K562 (cell line): ENCODE results near the gene ZC3H6. TPM values are rescaled to one million over a fixed set of nuclear protein-coding genes. Genes with fewer than 3 reads are reported as not detected.
A peak's percentile ranks its signal among the peaks of the same experiment; 100 is the strongest.

ENCODE experiments used
- ARID1B ChIP-seq: fragments of 450-650 bp; IDR thresholded peaks from 2 replicates; pipeline ENCODE4 v1.6.1; 2016; ENCODE audit warnings: antibody characterized with exemption, mild to moderate bottlenecking, inconsistent platforms
- BRD4 ChIP-seq: fragments of 200-600 bp; sonication (generic); IDR thresholded peaks from 2 replicates; pipeline ENCODE4 v1.6.1; 2017; ENCODE audit warnings: inconsistent platforms
- CBX8 ChIP-seq: fragments of 200-600 bp; sonication (generic); IDR thresholded peaks from 2 replicates; pipeline ENCODE4 v1.6.1; 2012; ENCODE audit warnings: borderline replicate concordance, mixed run types, low read depth, mild to moderate bottlenecking, moderate library complexity, mixed read lengths, low read length, control low read depth, inconsistent platforms; ENCODE audit not compliant: poor library complexity, severe bottlenecking; ENCODE audit errors: extremely low read depth
- DPF2 ChIP-seq: fragments of 450-650 bp; IDR thresholded peaks from 2 replicates; pipeline ENCODE4 v1.6.1; 2016
- FOXK1 ChIP-seq: sonication (generic); formaldehyde crosslinking; IDR thresholded peaks from 2 replicates; pipeline ENCODE4 v1.8.0; 2022; ENCODE audit warnings: missing genetic modification reagents, mild to moderate bottlenecking, borderline replicate concordance
- FOXK2 ChIP-seq, 2 experiments: fragments of 450-650 bp; IDR thresholded peaks in 1 of 2; conservative IDR thresholded peaks in 1 of 2; 2 replicates each; pipeline ENCODE4 v1.6.1; 2016; ENCODE audit warnings: low read depth in 2 of 2, mild to moderate bottlenecking in 1 of 2
- GATAD2B ChIP-seq: fragments of 450-650 bp; IDR thresholded peaks from 2 replicates; pipeline ENCODE4 v1.6.1; 2017; ENCODE audit warnings: mild to moderate bottlenecking, borderline replicate concordance
- HEY1 ChIP-seq: fragments of 250-450 bp; sonication (Bioruptor Pico); IDR thresholded peaks from 2 replicates; pipeline ENCODE4 v1.5.0; 2020; ENCODE audit warnings: mild to moderate bottlenecking, moderate library complexity, borderline replicate concordance
- MTA1 ChIP-seq: fragments of 450-650 bp; IDR thresholded peaks from 2 replicates; pipeline ENCODE4 v1.6.1; 2017; ENCODE audit warnings: borderline replicate concordance
- POLR3A ChIP-seq: IDR thresholded peaks from 2 replicates; pipeline ENCODE4 v1.6.1; 2011; ENCODE audit warnings: borderline replicate concordance, mild to moderate bottlenecking, moderate library complexity; ENCODE audit not compliant: insufficient read length, insufficient read depth; ENCODE audit errors: extremely low read depth
- RCOR1 ChIP-seq, 2 experiments: IDR thresholded peaks; 2 replicates each; pipeline ENCODE4 v1.6.1; 2012; ENCODE audit warnings: low read depth in 2 of 2, low read length in 2 of 2, borderline replicate concordance in 1 of 2, improper control_type of control experiment in 1 of 2
- SIN3B ChIP-seq: fragments of 450-650 bp; IDR thresholded peaks from 2 replicates; pipeline ENCODE4 v1.6.1; 2017; ENCODE audit warnings: low read depth, mild to moderate bottlenecking, moderate library complexity
- SNIP1 ChIP-seq: fragments of 450-650 bp; IDR thresholded peaks from 2 replicates; pipeline ENCODE4 v1.7.1; 2017; ENCODE audit warnings: low read depth, mild to moderate bottlenecking
- SREBF1 ChIP-seq: fragments of 150-350 bp; IDR thresholded peaks from 2 replicates; pipeline ENCODE4 v1.6.1; 2014; ENCODE audit warnings: antibody characterized with exemption, low read depth, low read length, borderline replicate concordance
- ZNF316 ChIP-seq: fragments of 450-650 bp; IDR thresholded peaks from 2 replicates; pipeline ENCODE4 v1.6.1; 2016
- ZNF431 ChIP-seq: sonication (generic); formaldehyde crosslinking; IDR thresholded peaks from 2 replicates; pipeline ENCODE4 v1.8.0; 2022; ENCODE audit warnings: mild to moderate bottlenecking, missing genetic modification reagents
- polyA plus RNA-seq, 8 experiments: library from polyadenylated mRNA; depleted of rRNA in 4 of 8; stranded (reverse) in 5 of 8; unstranded in 3 of 8; fragments of >200 nt; fragmentation: Nextera tagmentation in 2 of 8; fragmentation: Illumina TruSeq in 1 of 8; extraction: Ambion mirVana in 2 of 8; extraction: Trizol in 1 of 8; gene quantifications; 2 replicates each; pipeline versions ENCODE4 v1.2.1 to v1.2.3, GENCODE V29; 2011 to 2014; ENCODE audit warnings: inconsistent platforms in 1 of 8, missing spikeins in 1 of 8
- total RNA-seq, 7 experiments: library from RNA; depleted of rRNA in 6 of 7; stranded (reverse); fragments of >200 nt in 6 of 7; fragmentation: Illumina TruSeq in 2 of 7; extraction: Trizol in 2 of 7; gene quantifications; 2 replicates each; pipeline versions ENCODE4 v1.2.1 to v1.2.3, GENCODE V29; 2011 to 2021; ENCODE audit warnings: low replicate concordance in 1 of 7
- TF ChIP-seq, protein P1 (sequence below): fragments of 250-450 bp; sonication (Bioruptor Pico); IDR thresholded peaks from 2 replicates; pipeline ENCODE4 v1.8.0; 2022; ENCODE audit warnings: moderate library complexity, mild to moderate bottlenecking, inconsistent platforms
- TF ChIP-seq, protein P2 (sequence below), 2 experiments: fragments of 450-650 bp; formaldehyde crosslinking in 1 of 2; IDR thresholded peaks; 2 replicates each; pipeline versions ENCODE4 v1.4.0 to v1.6.1; 2014 to 2020; ENCODE audit warnings: mild to moderate bottlenecking in 2 of 2, borderline replicate concordance in 1 of 2, low read depth in 1 of 2

ZC3H6 gene
- total and polyA plus RNA-seq, 9 of the 15 experiments (the other 6 are each of a cell fraction or from before 2014, with no cell fraction given), result 0.45 to 1.9 (median 1.5) TPM

DNA sequence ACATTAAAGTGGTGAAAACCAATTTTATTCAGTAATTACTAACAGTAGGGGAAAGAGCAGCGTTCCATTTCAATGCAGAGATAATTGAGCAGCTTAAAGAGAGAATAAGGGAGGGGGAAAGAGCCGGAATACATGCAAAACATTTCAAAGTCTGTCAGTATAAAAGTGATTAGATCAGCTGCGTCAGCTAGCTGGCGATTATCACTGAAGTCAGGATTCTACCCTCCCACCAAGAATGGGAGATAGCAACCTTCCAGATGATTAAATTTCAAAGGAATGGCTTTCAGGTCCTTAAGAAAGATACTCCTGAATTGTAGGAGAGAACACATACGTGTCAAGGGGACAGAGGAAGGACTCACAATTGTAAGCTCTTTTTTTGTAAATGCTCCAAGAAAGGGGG, 2.7 kb upstream of the ZC3H6 start (continued):
- TF ChIP-seq, protein P1, sequence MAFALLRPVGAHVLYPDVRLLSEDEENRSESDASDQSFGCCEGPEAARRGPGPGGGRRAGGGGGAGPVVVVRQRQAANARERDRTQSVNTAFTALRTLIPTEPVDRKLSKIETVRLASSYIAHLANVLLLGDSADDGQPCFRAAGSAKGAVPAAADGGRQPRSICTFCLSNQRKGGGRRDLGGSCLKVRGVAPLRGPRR (CRISPR knock-in tag), result no peak
- TF ChIP-seq FOXK1 (CRISPR knock-in tag) (no peak), SNIP1 (no peak), SIN3B (no peak), HEY1 (CRISPR knock-in tag) (no peak), MTA1 (peak; percentile 51; the same call in 1 of the 2 replicates), BRD4 (no peak), DPF2 (peak; percentile 92), POLR3A (no peak), ARID1B (peak; percentile 90), FOXK2 (conservative IDR thresholded peaks at IDR 0.05 in 1 of 2, IDR thresholded peaks at IDR 0.05 in 1 of 2; ENCODE audit: low read depth in 2 of 2) (no peak), ZNF431 (CRISPR knock-in tag) (no peak), GATAD2B (peak; percentile 56; the same call in 1 of the 2 replicates), CBX8 (no peak), RCOR1 (IDR thresholded peaks at IDR 0.05; ENCODE audit: borderline replicate concordance in 1 of 2, low read depth in 2 of 2, low read length in 2 of 2) (peak in 1 of 2 experiments; percentile 81; a peak in 1 of 4 replicates), ZNF316 (peak; percentile 85), SREBF1 (no peak)
- TF ChIP-seq, protein P2, sequence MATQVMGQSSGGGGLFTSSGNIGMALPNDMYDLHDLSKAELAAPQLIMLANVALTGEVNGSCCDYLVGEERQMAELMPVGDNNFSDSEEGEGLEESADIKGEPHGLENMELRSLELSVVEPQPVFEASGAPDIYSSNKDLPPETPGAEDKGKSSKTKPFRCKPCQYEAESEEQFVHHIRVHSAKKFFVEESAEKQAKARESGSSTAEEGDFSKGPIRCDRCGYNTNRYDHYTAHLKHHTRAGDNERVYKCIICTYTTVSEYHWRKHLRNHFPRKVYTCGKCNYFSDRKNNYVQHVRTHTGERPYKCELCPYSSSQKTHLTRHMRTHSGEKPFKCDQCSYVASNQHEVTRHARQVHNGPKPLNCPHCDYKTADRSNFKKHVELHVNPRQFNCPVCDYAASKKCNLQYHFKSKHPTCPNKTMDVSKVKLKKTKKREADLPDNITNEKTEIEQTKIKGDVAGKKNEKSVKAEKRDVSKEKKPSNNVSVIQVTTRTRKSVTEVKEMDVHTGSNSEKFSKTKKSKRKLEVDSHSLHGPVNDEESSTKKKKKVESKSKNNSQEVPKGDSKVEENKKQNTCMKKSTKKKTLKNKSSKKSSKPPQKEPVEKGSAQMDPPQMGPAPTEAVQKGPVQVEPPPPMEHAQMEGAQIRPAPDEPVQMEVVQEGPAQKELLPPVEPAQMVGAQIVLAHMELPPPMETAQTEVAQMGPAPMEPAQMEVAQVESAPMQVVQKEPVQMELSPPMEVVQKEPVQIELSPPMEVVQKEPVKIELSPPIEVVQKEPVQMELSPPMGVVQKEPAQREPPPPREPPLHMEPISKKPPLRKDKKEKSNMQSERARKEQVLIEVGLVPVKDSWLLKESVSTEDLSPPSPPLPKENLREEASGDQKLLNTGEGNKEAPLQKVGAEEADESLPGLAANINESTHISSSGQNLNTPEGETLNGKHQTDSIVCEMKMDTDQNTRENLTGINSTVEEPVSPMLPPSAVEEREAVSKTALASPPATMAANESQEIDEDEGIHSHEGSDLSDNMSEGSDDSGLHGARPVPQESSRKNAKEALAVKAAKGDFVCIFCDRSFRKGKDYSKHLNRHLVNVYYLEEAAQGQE (IDR thresholded peaks at IDR 0.05; ENCODE audit: borderline replicate concordance), result no peak
- TF ChIP-seq, protein P2 (CRISPR knock-in tag; IDR thresholded peaks at IDR 0.05; ENCODE audit: low read depth), result no peak
